Amniotic stem cell (primary cell): ENCODE results near the gene ATP8A2.
"Not testable (repeated sequence)": the region's sequence is repeated elsewhere in the genome, so short reads cannot be mapped to it uniquely, and the experiment has no call there.

ENCODE experiments used
- DNase-seq: peaks from one replicate; lab custom pipeline; 2025; lab: John Stamatoyannopoulos, UW

ATP8A2 gene

DNA sequence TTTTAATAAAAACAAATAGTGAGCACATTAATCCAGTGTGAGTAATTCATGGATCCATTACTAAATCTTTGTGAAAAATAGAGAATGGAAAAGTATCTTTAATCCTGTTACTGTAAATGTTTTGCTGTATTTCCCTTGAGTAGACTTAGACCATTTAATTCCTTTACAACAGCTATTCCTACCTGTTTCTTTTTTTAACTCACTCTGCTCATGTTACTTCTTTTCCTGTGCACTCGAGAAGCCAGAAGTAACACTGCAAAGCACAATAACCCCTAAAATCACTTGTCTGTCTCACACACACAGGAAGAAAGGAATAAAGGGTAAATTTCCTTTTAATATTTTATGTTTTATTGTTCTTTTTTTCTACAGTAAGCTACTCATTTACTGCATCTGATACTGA, 435.8 kb downstream of the ATP8A2 start:
- no peak for DNase-seq

DNA sequence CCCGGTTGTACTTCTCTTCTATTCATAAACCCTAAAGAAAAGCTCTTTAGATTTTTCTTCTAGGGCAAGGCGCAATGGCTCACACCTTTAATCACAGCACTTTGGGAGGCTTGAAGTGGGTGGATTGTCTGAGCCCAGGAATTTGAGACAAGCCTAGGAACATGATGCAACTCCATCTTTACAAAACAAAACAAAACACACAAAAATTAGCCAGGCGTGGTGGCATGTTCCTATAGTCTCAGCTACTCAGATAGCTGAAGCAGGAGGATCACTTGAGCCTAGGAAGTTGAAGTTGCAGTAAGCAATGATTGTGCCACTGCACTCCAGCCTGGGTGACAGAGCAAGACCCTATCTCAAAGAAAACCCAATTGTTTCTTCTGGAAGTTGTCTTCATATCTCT, 439.7 kb downstream of the ATP8A2 start:
- no peak for DNase-seq

- no peak for DNase-seq
Observed at GRCh38 chr13:25816239-25816638, 444.5 kb downstream of the ATP8A2 start.

DNA sequence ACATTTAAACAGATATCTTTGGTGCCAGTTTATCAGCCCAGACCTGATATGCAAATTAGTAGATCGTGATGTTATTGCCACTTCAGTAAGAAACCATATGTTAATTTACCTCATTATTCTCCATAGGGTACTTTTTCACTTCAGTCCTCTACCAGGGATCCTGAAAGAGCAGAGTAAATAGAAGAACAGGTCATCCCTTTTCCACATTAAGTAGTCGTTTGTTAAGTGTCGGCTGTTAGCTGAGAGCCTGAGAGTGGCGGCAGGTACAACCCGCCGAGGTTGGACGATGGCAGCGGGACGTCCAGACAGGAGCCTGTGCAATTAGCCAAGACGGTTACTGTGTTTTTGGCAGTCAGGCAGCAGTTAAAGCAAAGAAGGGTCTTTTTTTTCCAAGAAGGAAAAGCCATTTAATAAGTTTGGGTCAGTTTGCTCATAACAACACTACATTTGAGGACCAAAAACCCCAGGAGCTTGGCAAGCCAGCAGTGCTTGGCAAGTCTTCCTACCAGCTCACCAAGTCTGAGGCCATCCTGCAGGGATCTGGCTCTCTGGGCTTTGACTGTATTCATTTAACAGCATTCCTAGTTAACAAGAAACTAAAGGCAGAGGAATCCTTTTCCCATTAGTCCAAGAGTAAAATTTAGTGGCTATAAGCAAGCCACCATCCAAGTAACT, 448.2 kb downstream of the ATP8A2 start:
- DNase-seq, result no peak

DNA sequence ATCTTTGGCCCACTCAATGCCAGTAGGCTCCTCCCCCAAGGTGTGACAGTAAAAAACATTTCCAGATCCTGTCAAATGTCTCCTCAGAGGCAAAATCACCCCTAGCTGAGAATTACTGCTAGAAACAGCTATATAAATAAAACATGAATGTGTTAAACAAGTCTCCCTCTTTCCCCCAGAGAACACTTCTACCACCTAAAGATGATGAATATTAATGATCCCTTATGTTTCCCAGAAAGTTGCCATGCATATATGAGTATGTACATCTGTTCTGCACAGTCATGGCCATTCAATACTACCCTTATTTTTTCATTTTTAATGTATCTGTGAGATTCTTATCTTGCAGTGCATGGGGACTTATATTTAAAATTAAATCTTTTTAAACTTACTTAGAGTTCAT, 450.0 kb downstream of the ATP8A2 start:
- no peak for DNase-seq

DNA sequence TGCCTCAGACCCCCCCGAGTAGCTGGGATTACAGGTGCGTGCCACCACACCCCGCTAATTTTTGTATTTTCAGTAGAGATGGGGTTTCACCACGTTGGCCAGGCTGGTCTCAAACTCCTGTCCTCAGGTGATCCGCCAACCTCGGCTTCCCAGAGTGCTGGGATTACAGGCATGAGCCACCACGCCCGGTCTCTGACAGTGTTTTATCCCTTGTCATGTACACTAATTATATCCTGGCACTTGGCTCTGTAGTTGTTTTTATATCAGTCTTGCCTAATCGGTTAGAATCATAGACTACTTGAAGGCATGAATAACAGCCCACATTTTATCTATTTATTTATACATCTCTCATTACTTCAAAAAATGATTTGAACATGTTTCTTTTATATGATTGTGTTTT, 455.4 kb downstream of the ATP8A2 start:
- DNase-seq, result not testable (repeated sequence)

- no peak for DNase-seq
Observed at GRCh38 chr13:25827831-25828465, 456.2 kb downstream of the ATP8A2 start.

GRCh38 chr13:25833761-25834160, 462.0 kb downstream of the ATP8A2 start:
- DNase-seq, result no peak

- no peak for DNase-seq
Observed at GRCh38 chr13:25836574-25837336, 465.0 kb downstream of the ATP8A2 start.

GRCh38 chr13:25839371-25839770, 467.6 kb downstream of the ATP8A2 start:
- DNase-seq, result no peak

DNA sequence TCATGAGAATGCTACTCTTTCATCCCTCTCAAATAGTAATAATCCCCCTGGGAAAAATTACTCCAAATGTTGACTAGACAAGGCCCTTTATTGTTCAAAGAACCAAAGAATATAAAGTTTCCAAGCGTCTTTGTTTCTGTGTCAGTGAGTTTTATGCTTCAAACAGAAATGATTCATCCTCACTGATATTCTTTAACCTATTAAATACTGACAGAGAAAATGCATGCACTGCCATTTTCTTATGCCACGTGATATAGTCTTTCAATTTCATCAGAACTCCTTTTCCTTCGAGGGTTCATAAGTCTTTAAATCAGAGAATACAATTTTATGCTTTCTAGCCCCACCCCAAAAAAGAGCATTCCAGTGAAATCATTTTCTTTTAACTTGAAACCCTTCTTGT, 468.5 kb downstream of the ATP8A2 start:
- no peak for DNase-seq

DNA sequence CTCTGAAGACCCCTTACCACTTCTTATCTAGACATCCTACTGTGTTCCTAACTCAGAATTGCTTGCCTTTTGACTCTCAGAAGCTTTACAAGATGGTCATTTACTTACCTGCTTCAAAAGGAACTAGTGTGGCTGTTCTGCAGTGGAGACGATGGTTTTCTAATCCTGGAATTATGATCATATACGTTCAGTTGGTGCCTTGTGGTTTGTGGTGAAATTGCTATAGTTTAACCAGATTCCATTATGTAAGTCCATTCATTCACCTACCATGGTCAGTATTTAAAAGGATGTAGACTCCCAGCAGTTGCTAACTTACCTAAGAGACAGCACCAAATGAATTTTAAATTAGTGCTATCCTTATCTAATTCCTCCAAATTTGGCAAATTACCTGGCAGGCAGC, 469.2 kb downstream of the ATP8A2 start:
- DNase-seq, result no peak

DNA sequence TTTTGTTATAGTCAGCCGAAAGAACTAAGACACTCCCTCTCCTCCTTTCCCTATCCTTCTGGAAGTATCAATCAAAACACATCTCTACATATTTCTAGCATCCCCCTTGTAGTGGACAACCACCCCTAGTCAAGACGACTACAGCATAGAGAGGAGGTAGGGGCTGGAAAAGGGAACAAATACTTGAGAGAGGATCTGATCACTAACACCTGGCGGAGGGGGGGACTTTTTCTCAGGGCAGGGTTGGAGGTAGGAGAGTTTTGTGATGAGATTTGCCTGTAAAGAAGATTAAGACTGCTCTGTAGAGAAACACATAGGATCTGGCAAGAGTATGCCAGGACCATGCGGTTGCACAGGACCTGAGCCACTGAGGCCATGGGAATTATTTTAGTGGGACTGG, 471.9 kb downstream of the ATP8A2 start:
- no peak for DNase-seq

DNA sequence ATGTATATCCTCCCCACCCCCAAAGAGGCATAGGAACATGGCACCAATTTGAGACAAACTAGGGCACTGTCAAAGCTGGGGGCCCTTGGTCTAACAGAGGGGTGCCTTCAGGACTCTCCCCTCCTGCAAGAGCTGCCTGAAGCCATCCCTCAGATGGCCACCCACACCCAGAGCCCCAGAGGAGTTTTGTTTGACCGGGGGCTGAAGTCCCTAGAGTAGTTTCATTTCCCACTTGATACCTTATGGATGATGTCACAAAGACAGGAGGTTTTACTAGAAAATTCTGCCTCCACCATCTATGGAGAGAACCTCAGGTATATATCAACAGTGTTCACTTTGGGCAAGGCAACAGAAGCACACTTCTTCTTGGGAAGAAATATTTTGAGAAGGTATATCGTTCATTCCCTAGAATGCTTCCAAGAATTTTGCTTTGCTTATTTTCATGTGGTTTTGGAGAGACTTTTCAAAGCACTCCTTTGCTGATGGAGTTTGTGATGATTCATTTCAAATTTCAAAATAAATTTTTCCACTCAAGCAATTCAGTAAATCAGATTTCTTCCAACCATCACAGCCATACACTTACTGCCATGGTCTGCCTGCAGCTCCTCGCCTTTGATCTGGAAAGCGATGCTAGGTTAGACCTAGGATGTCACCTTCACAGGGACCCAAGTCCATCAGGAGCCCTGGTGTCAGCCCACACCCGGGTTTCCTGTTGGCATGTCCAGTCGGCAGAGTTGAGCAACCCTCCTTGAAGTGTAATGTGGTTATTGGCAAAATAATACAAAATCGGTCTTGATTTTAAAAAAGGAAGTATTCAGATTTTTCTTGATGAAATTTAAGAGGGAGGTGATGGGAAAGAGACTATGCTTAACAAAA, 473.0 kb downstream of the ATP8A2 start:
- DNase-seq, result no peak

DNA sequence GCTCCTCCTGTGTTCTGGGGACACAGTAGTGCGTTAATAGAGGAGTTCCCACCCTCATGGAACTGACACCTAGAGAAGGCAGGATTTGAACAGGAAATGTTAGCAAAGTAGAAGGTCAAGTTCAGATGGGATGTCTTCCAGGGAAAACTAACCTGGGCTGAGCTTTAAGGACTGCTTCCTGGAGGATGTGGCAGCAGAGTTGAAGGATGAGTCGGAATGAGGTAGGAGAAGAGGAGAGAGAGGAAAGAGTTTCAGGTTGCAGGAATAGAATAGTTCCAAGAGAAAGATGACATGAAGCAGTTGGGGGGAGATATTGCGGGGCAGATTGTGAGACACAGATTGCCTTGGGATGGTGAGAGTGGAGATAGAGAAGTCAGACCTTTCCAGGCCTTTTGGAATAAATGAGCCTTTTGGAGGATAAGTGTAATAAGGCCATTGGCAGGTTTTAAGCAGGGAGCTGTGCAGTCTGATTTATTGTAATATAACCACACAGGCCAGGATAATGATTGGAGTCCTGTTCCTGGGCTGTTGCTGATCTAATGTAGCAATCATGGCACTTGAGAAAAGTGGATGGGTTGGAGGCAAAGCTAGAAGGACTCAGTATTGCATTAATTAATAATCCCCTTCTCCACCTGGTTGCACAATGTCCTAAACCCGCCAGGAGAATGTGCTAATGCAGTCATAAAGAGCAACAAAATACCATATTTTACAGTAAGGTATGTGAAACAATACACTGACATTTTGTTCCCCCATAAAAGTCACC, 474.6 kb downstream of the ATP8A2 start:
- DNase-seq, result no peak

DNA sequence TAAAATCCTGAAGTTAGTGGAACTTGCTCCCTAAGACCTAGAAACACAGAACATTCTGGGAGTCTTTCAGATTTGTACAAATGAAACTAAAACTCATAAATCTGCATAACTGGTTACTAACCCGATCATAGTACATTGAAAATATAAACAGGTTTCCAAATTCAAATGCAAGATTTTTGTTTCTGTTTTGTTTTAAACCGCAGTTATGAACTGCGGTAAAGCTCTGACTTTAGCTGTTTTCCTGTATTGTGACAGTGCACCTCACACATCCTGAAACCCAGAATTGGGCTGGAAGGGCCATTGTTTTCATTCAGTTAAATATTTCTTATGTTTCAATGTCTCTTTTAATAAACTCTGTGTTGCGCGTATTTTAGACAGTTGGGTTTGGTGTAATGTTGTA, 475.4 kb downstream of the ATP8A2 start:
- no peak for DNase-seq

- no peak for DNase-seq
Observed at GRCh38 chr13:25847635-25848626, 476.2 kb downstream of the ATP8A2 start.

- DNase-seq, result no peak
Observed at GRCh38 chr13:25848812-25849745, 477.3 kb downstream of the ATP8A2 start.

DNA sequence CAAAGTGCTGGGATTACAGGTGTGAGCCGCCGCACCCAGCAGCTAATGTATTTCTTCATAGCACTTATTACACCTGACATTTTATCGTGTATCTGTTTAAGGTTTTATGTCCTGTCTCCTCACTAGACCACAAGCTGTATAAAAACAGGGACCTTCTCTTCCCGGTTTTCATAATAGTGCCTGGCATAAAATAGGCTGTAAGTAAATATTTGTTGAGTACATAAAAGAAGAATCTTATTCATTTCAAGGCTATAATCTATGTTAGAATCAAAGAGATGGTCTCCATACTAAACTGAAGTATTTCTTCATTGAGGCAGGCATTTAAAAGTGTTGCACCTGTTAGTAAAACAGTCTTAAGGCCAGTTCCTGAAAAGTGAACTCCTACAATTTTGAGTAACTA, 486.1 kb downstream of the ATP8A2 start:
- DNase-seq, result no peak
